ENCODE results near the gene LGR6.

Gene LGR6

GRCh38 chr1:202216691-202217090 is 23.1 kb downstream of the LGR6 start:
- H3F3A ChIP-seq (ENCODE audit: low read depth) = no peaks in the 10 kb centered on the region
- H2AFZ ChIP-seq (ENCODE audit: low read length) = no peak overlapping the region
- no peak overlapping the region for H3K9ac ChIP-seq (ENCODE audit: low read depth, low read length, poor library complexity, severe bottlenecking)
- H3K79me2 ChIP-seq (ENCODE audit: insufficient read depth, low read length) = no peaks in the 10 kb centered on the region
- H3K9me3 ChIP-seq (ENCODE audit: insufficient read depth, low read depth, low read length) = no peaks in the 10 kb centered on the region
- no peaks in the 10 kb centered on the region for H4K20me1 ChIP-seq (ENCODE audit: insufficient read depth, low read length, poor library complexity, severe bottlenecking)
- H3K9me2 ChIP-seq (replicated peaks; ENCODE audit: low read depth, low read length) = no peaks in the 10 kb centered on the region
- no peaks in the 10 kb centered on the region for H3K27me3 ChIP-seq (ENCODE audit: insufficient read depth, low read length, poor library complexity, severe bottlenecking)
- no peaks in the 10 kb centered on the region for H3K36me3 ChIP-seq (ENCODE audit: insufficient read depth, low read length)
- H3K4me2 ChIP-seq (ENCODE audit: low read depth, low read length, poor library complexity, severe bottlenecking) = no peak overlapping the region
- TF ChIP-seq, protein P1, sequence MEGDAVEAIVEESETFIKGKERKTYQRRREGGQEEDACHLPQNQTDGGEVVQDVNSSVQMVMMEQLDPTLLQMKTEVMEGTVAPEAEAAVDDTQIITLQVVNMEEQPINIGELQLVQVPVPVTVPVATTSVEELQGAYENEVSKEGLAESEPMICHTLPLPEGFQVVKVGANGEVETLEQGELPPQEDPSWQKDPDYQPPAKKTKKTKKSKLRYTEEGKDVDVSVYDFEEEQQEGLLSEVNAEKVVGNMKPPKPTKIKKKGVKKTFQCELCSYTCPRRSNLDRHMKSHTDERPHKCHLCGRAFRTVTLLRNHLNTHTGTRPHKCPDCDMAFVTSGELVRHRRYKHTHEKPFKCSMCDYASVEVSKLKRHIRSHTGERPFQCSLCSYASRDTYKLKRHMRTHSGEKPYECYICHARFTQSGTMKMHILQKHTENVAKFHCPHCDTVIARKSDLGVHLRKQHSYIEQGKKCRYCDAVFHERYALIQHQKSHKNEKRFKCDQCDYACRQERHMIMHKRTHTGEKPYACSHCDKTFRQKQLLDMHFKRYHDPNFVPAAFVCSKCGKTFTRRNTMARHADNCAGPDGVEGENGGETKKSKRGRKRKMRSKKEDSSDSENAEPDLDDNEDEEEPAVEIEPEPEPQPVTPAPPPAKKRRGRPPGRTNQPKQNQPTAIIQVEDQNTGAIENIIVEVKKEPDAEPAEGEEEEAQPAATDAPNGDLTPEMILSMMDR (conservative IDR thresholded peaks at IDR 0.05; ENCODE audit: low read length) = no peak
- no peak for TF ChIP-seq EZH2phosphoT487 (IDR thresholded peaks at IDR 0.05; ENCODE audit: borderline replicate concordance)
- H3K4me1 ChIP-seq (ENCODE audit: insufficient read depth, low read length, poor library complexity, severe bottlenecking) = no peaks in the 10 kb centered on the region
- H3K4me3 ChIP-seq (ENCODE audit: low read length, poor library complexity, severe bottlenecking) = no peak overlapping the region

- H3K4me2 ChIP-seq (ENCODE audit: low read depth, low read length, poor library complexity, severe bottlenecking) = no peak overlapping the region
- TF ChIP-seq, protein P1 (conservative IDR thresholded peaks at IDR 0.05; ENCODE audit: low read length) = no peak
- TF ChIP-seq EZH2phosphoT487 (IDR thresholded peaks at IDR 0.05; ENCODE audit: borderline replicate concordance) = no peak
- H3K27me3 ChIP-seq (ENCODE audit: insufficient read depth, low read length, poor library complexity, severe bottlenecking) = no peaks in the 10 kb centered on the region
Measured at GRCh38 chr1:202217516-202217915, 23.9 kb downstream of the LGR6 start.

DNA sequence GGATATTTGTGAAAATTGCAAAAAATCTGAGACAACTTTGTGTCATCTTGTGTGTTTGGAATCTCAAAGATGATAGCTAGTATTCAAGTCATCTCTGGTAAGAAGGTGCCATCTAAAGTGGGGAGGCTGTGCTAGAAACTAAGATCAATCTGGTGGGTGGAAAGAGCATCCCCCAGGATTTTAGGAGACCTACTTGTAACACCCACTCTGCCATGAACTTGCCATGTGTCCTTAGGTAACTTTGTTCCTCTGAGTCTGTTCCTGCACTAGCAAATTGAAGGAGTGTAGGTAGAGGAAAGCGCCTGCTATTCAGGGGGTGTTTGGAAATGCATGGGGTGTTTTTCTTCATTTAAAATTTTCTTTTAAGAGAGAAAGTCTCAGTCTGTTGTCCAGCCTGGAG is 24.4 kb downstream of the LGR6 start:
- H3K27me3 ChIP-seq (ENCODE audit: insufficient read depth, low read length, poor library complexity, severe bottlenecking) = no peaks in the 10 kb centered on the region
- no peak overlapping the region for H3K4me2 ChIP-seq (ENCODE audit: low read depth, low read length, poor library complexity, severe bottlenecking)
- H3K79me2 ChIP-seq (ENCODE audit: insufficient read depth, low read length) = no peaks in the 10 kb centered on the region
- H3K4me3 ChIP-seq (ENCODE audit: low read length, poor library complexity, severe bottlenecking) = no peak overlapping the region
- no peaks in the 10 kb centered on the region for H3K9me3 ChIP-seq (ENCODE audit: insufficient read depth, low read depth, low read length)
- H3K4me1 ChIP-seq (ENCODE audit: insufficient read depth, low read length, poor library complexity, severe bottlenecking) = no peaks in the 10 kb centered on the region
- no peak overlapping the region for H3K9ac ChIP-seq (ENCODE audit: low read depth, low read length, poor library complexity, severe bottlenecking)
- H3K36me3 ChIP-seq (ENCODE audit: insufficient read depth, low read length) = no peaks in the 10 kb centered on the region
- no peak for TF ChIP-seq EZH2phosphoT487 (IDR thresholded peaks at IDR 0.05; ENCODE audit: borderline replicate concordance)
- TF ChIP-seq, protein P1 (conservative IDR thresholded peaks at IDR 0.05; ENCODE audit: low read length) = no peak
- H4K20me1 ChIP-seq (ENCODE audit: insufficient read depth, low read length, poor library complexity, severe bottlenecking) = no peaks in the 10 kb centered on the region
- H3K9me2 ChIP-seq (replicated peaks; ENCODE audit: low read depth, low read length) = no peaks in the 10 kb centered on the region
- H3F3A ChIP-seq (ENCODE audit: low read depth) = no peaks in the 10 kb centered on the region
- no peak overlapping the region for H2AFZ ChIP-seq (ENCODE audit: low read length)

More at GRCh38 chr1:202217516-202217915, 23.9 kb downstream of the LGR6 start:
- Histone ChIP-seq H3K9me3 (ENCODE audit: insufficient read depth, low read depth, low read length) (no peaks in the 10 kb centered on the region), H3K9me2 (replicated peaks; ENCODE audit: low read depth, low read length) (no peaks in the 10 kb centered on the region), H3K9ac (ENCODE audit: low read depth, low read length, poor library complexity, severe bottlenecking) (no peak overlapping the region), H2AFZ (ENCODE audit: low read length) (no peak overlapping the region), H4K20me1 (ENCODE audit: insufficient read depth, low read length, poor library complexity, severe bottlenecking) (no peaks in the 10 kb centered on the region), H3F3A (ENCODE audit: low read depth) (no peaks in the 10 kb centered on the region), H3K4me3 (ENCODE audit: low read length, poor library complexity, severe bottlenecking) (no peak overlapping the region), H3K79me2 (ENCODE audit: insufficient read depth, low read length) (no peaks in the 10 kb centered on the region), H3K4me1 (ENCODE audit: insufficient read depth, low read length, poor library complexity, severe bottlenecking) (no peaks in the 10 kb centered on the region), H3K36me3 (ENCODE audit: insufficient read depth, low read length) (no peaks in the 10 kb centered on the region)

Measured in Loucy (cell line).